K562 (cell line): Measurements from ENCODE around the gene DNAJC2. TPM values are rescaled to one million over a fixed set of nuclear protein-coding genes. Genes with fewer than 3 reads are reported as not detected.

ENCODE experiments used
- BACH1 ChIP-seq: fragments of 200-800 bp; sonication (Bioruptor generic); IDR thresholded peaks from 2 replicates; pipeline ENCODE4 v1.6.1; 2016; ENCODE audit warnings: missing genetic modification characterization, missing compliant biosample characterization
- BCL6 ChIP-seq: fragments of 250-450 bp; sonication (Bioruptor Pico); IDR thresholded peaks from 2 replicates; pipeline ENCODE4 v1.4.0; 2020
- ELF2 ChIP-seq: fragments of 250-450 bp; sonication (Bioruptor Pico); IDR thresholded peaks from 2 replicates; pipeline ENCODE4 v1.5.0; 2021; ENCODE audit warnings: mild to moderate bottlenecking
- GABPB1 ChIP-seq: sonication (generic); formaldehyde crosslinking; IDR thresholded peaks from 2 replicates; pipeline ENCODE4 v1.8.0; 2022; ENCODE audit warnings: mild to moderate bottlenecking, missing genetic modification reagents
- HNRNPK ChIP-seq: fragments of 200-400 bp; formaldehyde crosslinking; IDR thresholded peaks from one replicate; pipeline ENCODE4 v1.6.1; 2018; ENCODE audit warnings: mild to moderate bottlenecking, low read depth, low read length; ENCODE audit not compliant: poor library complexity, severe bottlenecking
- KLF10 ChIP-seq: fragments of 250-450 bp; sonication (Bioruptor Pico); IDR thresholded peaks from 2 replicates; pipeline ENCODE4 v1.6.1; 2021; ENCODE audit warnings: matching md5 sums
- MYNN ChIP-seq, 2 experiments: sonication (generic); formaldehyde crosslinking in 1 of 2; IDR thresholded peaks; 2 replicates each; pipeline versions ENCODE4 v1.5.0 to v1.6.1; 2016 to 2020; ENCODE audit warnings: antibody characterized with exemption in 1 of 2, missing genetic modification reagents in 1 of 2
- POLR3A ChIP-seq: IDR thresholded peaks from 2 replicates; pipeline ENCODE4 v1.6.1; 2011; ENCODE audit warnings: borderline replicate concordance, mild to moderate bottlenecking, moderate library complexity; ENCODE audit not compliant: insufficient read length, insufficient read depth; ENCODE audit errors: extremely low read depth
- RBFOX2 ChIP-seq: fragments of 200-400 bp; formaldehyde crosslinking; IDR thresholded peaks from 2 replicates; pipeline ENCODE4 v1.6.1; 2017; ENCODE audit warnings: low read depth, mild to moderate bottlenecking, low read length, moderate library complexity
- RNF2 ChIP-seq: sonication (generic); IDR thresholded peaks from 2 replicates; pipeline ENCODE4 v1.6.1; 2016
- TGIF2 ChIP-seq: sonication (generic); formaldehyde crosslinking; IDR thresholded peaks from 2 replicates; pipeline ENCODE4 v1.8.1; 2022; ENCODE audit warnings: mild to moderate bottlenecking, missing genetic modification reagents, moderate library complexity
- WHSC1 ChIP-seq: IDR thresholded peaks from one replicate; pipeline ENCODE4 v1.6.1; 2012; ENCODE audit warnings: low read length, control low read depth, inconsistent platforms
- ZNF146 ChIP-seq: IDR thresholded peaks from one replicate; pipeline ENCODE4 v1.6.1; 2018; ENCODE audit warnings: missing compliant biosample characterization; ENCODE audit not compliant: unreplicated experiment
- ZNF212 ChIP-seq: fragments of 450-650 bp; formaldehyde crosslinking; IDR thresholded peaks from 2 replicates; pipeline ENCODE4 v1.4.0; 2020; ENCODE audit warnings: mild to moderate bottlenecking
- ZNF354B ChIP-seq: fragments of 250-450 bp; sonication (Bioruptor Pico); IDR thresholded peaks from 2 replicates; pipeline ENCODE4 v1.4.0; 2020
- ZNF444 ChIP-seq: fragments of 250-450 bp; sonication (Bioruptor Pico); IDR thresholded peaks from 2 replicates; pipeline ENCODE4 v1.4.0; 2020; ENCODE audit warnings: mild to moderate bottlenecking, moderate library complexity
- ZNF707 ChIP-seq: fragments of 250-450 bp; sonication (Bioruptor Pico); conservative IDR thresholded peaks from 2 replicates; pipeline ENCODE4 v1.8.0; 2022; ENCODE audit warnings: inconsistent platforms, mild to moderate bottlenecking, moderate library complexity
- polyA plus RNA-seq, 8 experiments: library from polyadenylated mRNA; depleted of rRNA in 4 of 8; stranded (reverse) in 5 of 8; unstranded in 3 of 8; fragments of >200 nt; fragmentation: Nextera tagmentation in 2 of 8; fragmentation: Illumina TruSeq in 1 of 8; extraction: Ambion mirVana in 2 of 8; extraction: Trizol in 1 of 8; gene quantifications; 2 replicates each; pipeline versions ENCODE4 v1.2.1 to v1.2.3, GENCODE V29; 2011 to 2014; ENCODE audit warnings: inconsistent platforms in 1 of 8, missing spikeins in 1 of 8
- total RNA-seq, 7 experiments: library from RNA; depleted of rRNA in 6 of 7; stranded (reverse); fragments of >200 nt in 6 of 7; fragmentation: Illumina TruSeq in 2 of 7; extraction: Trizol in 2 of 7; gene quantifications; 2 replicates each; pipeline versions ENCODE4 v1.2.1 to v1.2.3, GENCODE V29; 2011 to 2021; ENCODE audit warnings: low replicate concordance in 1 of 7
- TF ChIP-seq, protein P1 (sequence below): fragments of 250-450 bp; sonication (Bioruptor Pico); IDR thresholded peaks from 2 replicates; pipeline ENCODE4 v1.4.0; 2020
- TF ChIP-seq, protein P2 (sequence below): fragments of 450-650 bp; formaldehyde crosslinking; IDR thresholded peaks from 2 replicates; pipeline ENCODE4 v1.4.0; 2020; ENCODE audit warnings: mild to moderate bottlenecking, mixed read lengths
- TF ChIP-seq, protein P3 (sequence below): fragments of 450-650 bp; IDR thresholded peaks from 2 replicates; pipeline ENCODE4 v1.6.1; 2018; ENCODE audit warnings: mild to moderate bottlenecking, low read depth; ENCODE audit not compliant: partially characterized antibody

Gene DNAJC2
- total and polyA plus RNA-seq, 9 of the 15 experiments (the other 6 are each of a cell fraction or from before 2014, with no cell fraction given), result 40.2 to 157 (median 92.1) TPM

DNA sequence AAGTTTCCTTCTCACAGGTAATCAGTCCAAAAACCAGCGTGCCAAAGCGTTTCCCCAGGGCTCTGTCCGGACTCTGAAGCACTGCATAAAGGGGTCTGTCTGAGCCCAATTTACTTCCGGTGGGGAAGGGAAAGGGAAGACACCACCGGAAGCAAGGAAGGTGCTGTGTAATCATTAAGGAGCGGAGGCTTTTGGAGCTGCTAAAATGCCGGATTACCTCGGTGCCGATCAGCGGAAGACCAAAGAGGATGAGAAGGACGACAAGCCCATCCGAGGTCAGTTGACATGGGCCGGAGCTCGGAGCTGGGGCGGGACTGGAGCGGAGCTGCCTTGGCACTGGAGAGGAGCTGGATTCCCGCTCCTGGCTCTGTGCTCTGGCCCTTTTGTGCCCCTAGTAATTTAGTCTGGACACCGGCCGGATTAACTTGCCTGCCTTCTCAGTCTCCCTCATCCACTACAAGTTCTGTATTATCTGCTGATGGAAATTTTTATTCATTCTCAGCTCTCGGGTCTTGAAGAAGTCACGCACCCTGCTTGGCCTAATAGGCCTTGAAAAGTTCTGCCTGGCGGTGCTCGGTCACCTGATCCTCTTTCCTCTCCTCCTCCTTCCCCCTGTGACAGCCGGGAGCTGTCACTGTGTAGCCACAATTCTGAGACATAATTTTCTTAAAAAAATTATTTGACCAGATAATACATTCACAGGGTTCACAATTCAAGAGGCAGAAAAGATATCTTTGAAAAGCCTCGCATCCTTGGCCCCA lies 3.1 kb upstream of the DNAJC2 start, which contains the start of gene PSMC2 (continued):
- TF ChIP-seq, protein P1, sequence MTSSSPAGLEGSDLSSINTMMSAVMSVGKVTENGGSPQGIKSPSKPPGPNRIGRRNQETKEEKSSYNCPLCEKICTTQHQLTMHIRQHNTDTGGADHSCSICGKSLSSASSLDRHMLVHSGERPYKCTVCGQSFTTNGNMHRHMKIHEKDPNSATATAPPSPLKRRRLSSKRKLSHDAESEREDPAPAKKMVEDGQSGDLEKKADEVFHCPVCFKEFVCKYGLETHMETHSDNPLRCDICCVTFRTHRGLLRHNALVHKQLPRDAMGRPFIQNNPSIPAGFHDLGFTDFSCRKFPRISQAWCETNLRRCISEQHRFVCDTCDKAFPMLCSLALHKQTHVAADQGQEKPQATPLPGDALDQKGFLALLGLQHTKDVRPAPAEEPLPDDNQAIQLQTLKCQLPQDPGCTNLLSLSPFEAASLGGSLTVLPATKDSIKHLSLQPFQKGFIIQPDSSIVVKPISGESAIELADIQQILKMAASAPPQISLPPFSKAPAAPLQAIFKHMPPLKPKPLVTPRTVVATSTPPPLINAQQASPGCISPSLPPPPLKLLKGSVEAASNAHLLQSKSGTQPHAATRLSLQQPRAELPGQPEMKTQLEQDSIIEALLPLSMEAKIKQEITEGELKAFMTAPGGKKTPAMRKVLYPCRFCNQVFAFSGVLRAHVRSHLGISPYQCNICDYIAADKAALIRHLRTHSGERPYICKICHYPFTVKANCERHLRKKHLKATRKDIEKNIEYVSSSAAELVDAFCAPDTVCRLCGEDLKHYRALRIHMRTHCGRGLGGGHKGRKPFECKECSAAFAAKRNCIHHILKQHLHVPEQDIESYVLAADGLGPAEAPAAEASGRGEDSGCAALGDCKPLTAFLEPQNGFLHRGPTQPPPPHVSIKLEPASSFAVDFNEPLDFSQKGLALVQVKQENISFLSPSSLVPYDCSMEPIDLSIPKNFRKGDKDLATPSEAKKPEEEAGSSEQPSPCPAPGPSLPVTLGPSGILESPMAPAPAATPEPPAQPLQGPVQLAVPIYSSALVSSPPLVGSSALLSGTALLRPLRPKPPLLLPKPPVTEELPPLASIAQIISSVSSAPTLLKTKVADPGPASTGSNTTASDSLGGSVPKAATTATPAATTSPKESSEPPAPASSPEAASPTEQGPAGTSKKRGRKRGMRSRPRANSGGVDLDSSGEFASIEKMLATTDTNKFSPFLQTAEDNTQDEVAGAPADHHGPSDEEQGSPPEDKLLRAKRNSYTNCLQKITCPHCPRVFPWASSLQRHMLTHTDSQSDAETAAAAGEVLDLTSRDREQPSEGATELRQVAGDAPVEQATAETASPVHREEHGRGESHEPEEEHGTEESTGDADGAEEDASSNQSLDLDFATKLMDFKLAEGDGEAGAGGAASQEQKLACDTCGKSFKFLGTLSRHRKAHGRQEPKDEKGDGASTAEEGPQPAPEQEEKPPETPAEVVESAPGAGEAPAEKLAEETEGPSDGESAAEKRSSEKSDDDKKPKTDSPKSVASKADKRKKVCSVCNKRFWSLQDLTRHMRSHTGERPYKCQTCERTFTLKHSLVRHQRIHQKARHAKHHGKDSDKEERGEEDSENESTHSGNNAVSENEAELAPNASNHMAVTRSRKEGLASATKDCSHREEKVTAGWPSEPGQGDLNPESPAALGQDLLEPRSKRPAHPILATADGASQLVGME (CRISPR knock-in tag), result no peak
- TF ChIP-seq ELF2 (CRISPR knock-in tag) (peak; percentile 53; the same call in 1 of the 2 replicates), BCL6 (CRISPR knock-in tag) (no peak), MYNN (IDR thresholded peaks at IDR 0.05) (no peak), MYNN (CRISPR knock-in tag; IDR thresholded peaks at IDR 0.05) (no peak), RNF2 (no peak; the same call in 1 of the 2 replicates), POLR3A (no peak), GABPB1 (CRISPR knock-in tag) (peak; percentile 98), WHSC1 (no peak), ZNF212 (no peak), ZNF707 (CRISPR knock-in tag) (no peak), ZNF444 (CRISPR knock-in tag) (no peak), ZNF354B (CRISPR knock-in tag) (no peak), KLF10 (no peak), BACH1 (tag) (peak; percentile 73), ZNF146 (CRISPR knock-in tag) (no peak), RBFOX2 (peak; percentile 76), HNRNPK (no peak), TGIF2 (CRISPR knock-in tag) (no peak)
- TF ChIP-seq, protein P2, sequence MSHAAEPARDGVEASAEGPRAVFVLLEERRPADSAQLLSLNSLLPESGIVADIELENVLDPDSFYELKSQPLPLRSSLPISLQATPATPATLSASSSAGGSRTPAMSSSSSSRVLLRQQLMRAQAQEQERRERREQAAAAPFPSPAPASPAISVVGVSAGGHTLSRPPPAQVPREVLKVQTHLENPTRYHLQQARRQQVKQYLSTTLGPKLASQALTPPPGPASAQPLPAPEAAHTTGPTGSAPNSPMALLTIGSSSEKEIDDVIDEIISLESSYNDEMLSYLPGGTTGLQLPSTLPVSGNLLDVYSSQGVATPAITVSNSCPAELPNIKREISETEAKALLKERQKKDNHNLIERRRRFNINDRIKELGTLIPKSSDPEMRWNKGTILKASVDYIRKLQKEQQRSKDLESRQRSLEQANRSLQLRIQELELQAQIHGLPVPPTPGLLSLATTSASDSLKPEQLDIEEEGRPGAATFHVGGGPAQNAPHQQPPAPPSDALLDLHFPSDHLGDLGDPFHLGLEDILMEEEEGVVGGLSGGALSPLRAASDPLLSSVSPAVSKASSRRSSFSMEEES (CRISPR knock-in tag), result peak; percentile 39; the same call in 1 of the 2 replicates
- TF ChIP-seq, protein P3, sequence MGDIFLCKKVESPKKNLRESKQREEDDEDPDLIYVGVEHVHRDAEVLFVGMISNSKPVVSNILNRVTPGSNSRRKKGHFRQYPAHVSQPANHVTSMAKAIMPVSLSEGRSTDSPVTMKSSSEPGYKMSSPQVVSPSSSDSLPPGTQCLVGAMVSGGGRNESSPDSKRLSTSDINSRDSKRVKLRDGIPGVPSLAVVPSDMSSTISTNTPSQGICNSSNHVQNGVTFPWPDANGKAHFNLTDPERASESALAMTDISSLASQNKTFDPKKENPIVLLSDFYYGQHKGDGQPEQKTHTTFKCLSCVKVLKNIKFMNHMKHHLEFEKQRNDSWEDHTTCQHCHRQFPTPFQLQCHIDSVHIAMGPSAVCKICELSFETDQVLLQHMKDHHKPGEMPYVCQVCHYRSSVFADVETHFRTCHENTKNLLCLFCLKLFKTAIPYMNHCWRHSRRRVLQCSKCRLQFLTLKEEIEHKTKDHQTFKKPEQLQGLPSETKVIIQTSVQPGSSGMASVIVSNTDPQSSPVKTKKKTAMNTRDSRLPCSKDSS, result no peak
